K562 (cell line): Measurements from ENCODE around the gene INO80E. TPM values are rescaled to one million over a fixed set of nuclear protein-coding genes. Genes with fewer than 3 reads are reported as not detected.
"Not testable (repeated sequence)": the region's sequence is repeated elsewhere in the genome, so short reads cannot be mapped to it uniquely, and the experiment has no call there.

Experiments
- ATAC-seq: fragments of 200-7000 bp; cut with Tn5 transposase; 3 replicates; pipeline ENCODE4 v1.9.1; 2020; ENCODE audit warnings: moderate library complexity
- BruUV-seq: library from RNA; stranded (reverse); fragments of 400-500 nt; replicated peaks from 2 replicates; lab custom pipeline; 2021; lab: Mats Ljungman, UMichigan
- CTCF ChIA-PET: fragments of 300-600 bp; formaldehyde crosslinking; extraction: SDS; loops from one replicate; lab custom pipeline; 2021; ENCODE audit warnings: low intra/inter-chr PET ratio; lab: Yijun Ruan, JAX
- POLR2A ChIA-PET: fragments of 300-600, 350-650 bp; sonication (Branson Sonifier 250); formaldehyde crosslinking; extraction: SDS; loops from one replicate; lab custom pipeline; 2021; ENCODE audit warnings: antibody characterized with exemption, inconsistent platforms; lab: Yijun Ruan, JAX
- DNase-seq, 4 experiments: peaks; one replicate each; pipeline versions ENCODE4 v3.0.0 to v3.0.0-alpha.2; 2011 to 2018; ENCODE audit warnings: low spot score in 3 of 4, mixed read lengths in 3 of 4; ENCODE audit errors: extremely low read depth in 1 of 4
- FAIRE-seq: peaks from 2 replicates; lab custom pipeline; 2011; peaks lifted over from hg19 to GRCh38; lab: Jason Lieb, UNC
- H2AFZ ChIP-seq: 2 replicates; pipeline ENCODE4 v1.6.0; 2011; ENCODE audit warnings: low read depth, low read length, control low read depth, inconsistent platforms
- H3K27ac ChIP-seq: fragments of 200-600 bp; 3 replicates; pipeline ENCODE4 v1.8.0; 2011; ENCODE audit warnings: low read depth, mild to moderate bottlenecking, control low read depth, inconsistent platforms, low read length, moderate library complexity, mixed read lengths; ENCODE audit errors: extremely low read depth
- H3K27me3 ChIP-seq, 2 experiments: fragments of 300-600 bp in 1 of 2; 2 replicates in 1 of 2; 3 replicates in 1 of 2; pipeline versions ENCODE4 v1.6.0 to v1.8.0; 2011; ENCODE audit warnings: inconsistent platforms in 2 of 2, low read length in 2 of 2, mild to moderate bottlenecking in 1 of 2, mixed read lengths in 1 of 2, moderate library complexity in 1 of 2; ENCODE audit not compliant: control insufficient read depth in 2 of 2, insufficient read depth in 2 of 2
- H3K36me3 ChIP-seq: fragments of 300-600 bp; 3 replicates; pipeline ENCODE4 v1.8.0; 2011; ENCODE audit warnings: mild to moderate bottlenecking, low read length, inconsistent platforms; ENCODE audit not compliant: control insufficient read depth, insufficient read depth
- H3K4me1 ChIP-seq, 2 experiments: fragments of 200-600 bp in 1 of 2; replicated peaks in 1 of 2; 2 replicates in 1 of 2; 3 replicates in 1 of 2; pipeline versions ENCODE4 v1.5.1 to v1.8.0; 2011; ENCODE audit warnings: inconsistent platforms in 2 of 2, low read length in 2 of 2, mild to moderate bottlenecking in 1 of 2, mixed read lengths in 1 of 2, moderate library complexity in 1 of 2; ENCODE audit not compliant: control insufficient read depth in 2 of 2, insufficient read depth in 2 of 2
- H3K4me2 ChIP-seq: 2 replicates; pipeline ENCODE4 v1.6.1; 2011; ENCODE audit warnings: low read length, control low read depth, inconsistent platforms, mixed read lengths; ENCODE audit not compliant: insufficient read depth
- H3K4me3 ChIP-seq: fragments of 200-600 bp; sonication (generic), shearing (Covaris generic); 2 replicates; pipeline ENCODE4 v1.5.1; 2016; ENCODE audit warnings: control low read depth, inconsistent platforms
- H3K79me2 ChIP-seq: fragments of 200-600 bp; 3 replicates; pipeline ENCODE4 v1.8.0; 2011; ENCODE audit warnings: low read length, inconsistent platforms; ENCODE audit not compliant: control insufficient read depth, insufficient read depth
- H3K9ac ChIP-seq, 2 experiments: 2 replicates each; pipeline versions ENCODE4 v1.6.0 to v1.6.1; 2011; ENCODE audit warnings: low read depth in 2 of 2, low read length in 2 of 2, control low read depth in 1 of 2, inconsistent platforms in 1 of 2, mild to moderate bottlenecking in 1 of 2, mixed read lengths in 1 of 2; ENCODE audit not compliant: insufficient read depth in 1 of 2
- H3K9me1 ChIP-seq: one replicate; pipeline ENCODE4 v1.6.0; 2011; ENCODE audit warnings: inconsistent platforms, mild to moderate bottlenecking, low read length, moderate library complexity; ENCODE audit not compliant: control insufficient read depth, insufficient read depth
- H3K9me3 ChIP-seq: replicated peaks from 2 replicates; pipeline ENCODE4 v1.5.1; 2011; ENCODE audit warnings: low read depth, low read length, inconsistent platforms; ENCODE audit not compliant: control insufficient read depth, insufficient read depth
- H4K20me1 ChIP-seq: replicated peaks from 2 replicates; pipeline ENCODE4 v1.6.1; 2011; ENCODE audit warnings: low read length, inconsistent platforms, mixed read lengths; ENCODE audit not compliant: control insufficient read depth, insufficient read depth
- FOXP1 ChIP-seq: sonication (generic); formaldehyde crosslinking; IDR thresholded peaks from 2 replicates; pipeline ENCODE4 v1.8.0; 2022; ENCODE audit warnings: mild to moderate bottlenecking, missing genetic modification reagents
- ZSCAN32 ChIP-seq: fragments of 450-650 bp; formaldehyde crosslinking; IDR thresholded peaks from 2 replicates; pipeline ENCODE4 v1.4.0; 2020; ENCODE audit warnings: mild to moderate bottlenecking, moderate library complexity
- WGBS: fragments of 100-300 bp; shearing (Covaris generic); methylation state at CpG from one replicate; pipeline ENCODE4 v1.1.6; 2016; ENCODE audit warnings: low coverage, mixed read lengths; ENCODE audit not compliant: insufficient coverage; ENCODE audit errors: missing lambda C conversion rate; 5-methylcytosine and 5-hydroxymethylcytosine counted together
- in situ Hi-C: fragments of 300-500 bp; cut with MboI; formaldehyde crosslinking; loops from 4 replicates; pipeline ENCODE4 v1.15.0; 2018; ENCODE audit warnings: inconsistent platforms, mixed read lengths
- intact Hi-C: fragments of 100-400 bp; cut with micrococcal nuclease; formaldehyde crosslinking; loops from 2 replicates; pipeline ENCODE4 v1.14.2; 2022
- polyA plus RNA-seq, 8 experiments: library from polyadenylated mRNA; depleted of rRNA in 4 of 8; stranded (reverse) in 5 of 8; unstranded in 3 of 8; fragments of >200 nt; fragmentation: Nextera tagmentation in 2 of 8; fragmentation: Illumina TruSeq in 1 of 8; extraction: Ambion mirVana in 2 of 8; extraction: Trizol in 1 of 8; gene quantifications; 2 replicates each; pipeline versions ENCODE4 v1.2.1 to v1.2.3, GENCODE V29; 2011 to 2014; ENCODE audit warnings: inconsistent platforms in 1 of 8, missing spikeins in 1 of 8
- total RNA-seq, 7 experiments: library from RNA; depleted of rRNA in 6 of 7; stranded (reverse); fragments of >200 nt in 6 of 7; fragmentation: Illumina TruSeq in 2 of 7; extraction: Trizol in 2 of 7; gene quantifications; 2 replicates each; pipeline versions ENCODE4 v1.2.1 to v1.2.3, GENCODE V29; 2011 to 2021; ENCODE audit warnings: low replicate concordance in 1 of 7
- TF ChIP-seq, protein P1 (sequence below), 2 experiments: fragments of 450-650 bp; IDR thresholded peaks; 2 replicates each; pipeline ENCODE4 v1.6.1; 2016

Gene INO80E
- total and polyA plus RNA-seq, 9 of the 15 experiments (the other 6 are each of a cell fraction or from before 2014, with no cell fraction given) = 0.31 to 102 (median 49.3) TPM

DNA sequence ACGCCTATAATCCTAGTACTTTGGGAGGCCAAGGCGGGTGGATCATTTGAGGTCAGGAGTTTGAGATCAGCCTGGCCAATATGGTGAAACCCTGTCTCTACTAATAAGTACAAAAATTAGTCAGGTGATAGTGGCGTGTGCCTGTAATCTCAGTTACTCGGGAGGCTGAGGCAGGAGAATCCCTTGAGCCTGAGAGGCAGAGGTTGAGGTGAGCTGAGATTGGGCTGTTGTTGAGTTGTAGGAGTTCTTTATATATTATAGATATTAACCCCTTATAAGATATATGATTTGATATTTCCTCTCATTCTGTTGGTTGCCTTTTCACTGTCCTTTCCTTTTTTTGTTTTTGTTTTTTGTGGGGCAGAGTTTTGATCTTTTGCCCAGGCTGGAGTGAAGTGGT lies 36.2 kb upstream of the INO80E start:
- POLR2A ChIA-PET = interaction anchor here (0.6 kb wide), 1 partner anchor 27 kb away, joined by 4 read pairs; no protein-coding TSS in a partner anchor
- in situ Hi-C loops = not testable (repeated sequence)

DNA sequence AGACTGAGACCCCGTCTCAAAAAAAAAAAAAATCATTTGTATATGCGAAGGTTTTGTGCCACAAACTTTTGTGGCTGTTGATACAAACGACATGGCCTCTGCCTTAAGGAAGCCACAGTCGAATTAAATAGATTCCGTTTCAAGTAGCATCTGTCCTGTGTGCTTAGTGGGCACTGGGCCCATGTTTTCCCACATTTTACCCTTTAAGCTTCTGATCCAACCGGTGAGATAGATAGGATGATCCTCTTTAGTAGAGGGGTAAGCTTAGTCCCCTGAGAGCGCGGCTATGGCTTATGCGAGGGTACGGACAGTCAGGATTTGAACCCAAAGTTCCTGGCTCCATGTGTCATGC lies 34.9 kb upstream of the INO80E start:
- H3K4me2 ChIP-seq = peak overlapping the region; percentile 87
- CTCF ChIA-PET = interaction anchor here (0.6 kb wide), 1 partner anchor 260 kb away, joined by 4 read pairs; no protein-coding TSS in a partner anchor
- peak overlapping the region; percentile 86 to 95; a peak in 3 of 4 replicates for H3K9ac ChIP-seq
- no peaks in the 10 kb centered on the region for H4K20me1 ChIP-seq
- in situ Hi-C loops = no loop called here
- peak overlapping the region; percentile 85 for H3K27ac ChIP-seq
- TF ChIP-seq ZSCAN32 = no peak
- TF ChIP-seq, protein P1, sequence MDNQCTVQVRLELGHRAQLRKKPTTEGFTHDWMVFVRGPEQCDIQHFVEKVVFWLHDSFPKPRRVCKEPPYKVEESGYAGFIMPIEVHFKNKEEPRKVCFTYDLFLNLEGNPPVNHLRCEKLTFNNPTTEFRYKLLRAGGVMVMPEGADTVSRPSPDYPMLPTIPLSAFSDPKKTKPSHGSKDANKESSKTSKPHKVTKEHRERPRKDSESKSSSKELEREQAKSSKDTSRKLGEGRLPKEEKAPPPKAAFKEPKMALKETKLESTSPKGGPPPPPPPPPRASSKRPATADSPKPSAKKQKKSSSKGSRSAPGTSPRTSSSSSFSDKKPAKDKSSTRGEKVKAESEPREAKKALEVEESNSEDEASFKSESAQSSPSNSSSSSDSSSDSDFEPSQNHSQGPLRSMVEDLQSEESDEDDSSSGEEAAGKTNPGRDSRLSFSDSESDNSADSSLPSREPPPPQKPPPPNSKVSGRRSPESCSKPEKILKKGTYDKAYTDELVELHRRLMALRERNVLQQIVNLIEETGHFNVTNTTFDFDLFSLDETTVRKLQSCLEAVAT (IDR thresholded peaks at IDR 0.05) = 0 out of 4 replicates have a peak, but pooled peaks of 1 of the 2 experiments have one; percentile 6
- 0 out of 2 replicates have a peak, but pooled peaks have one; percentile 27 for TF ChIP-seq FOXP1
- no peaks in the 10 kb centered on the region for H3K9me1 ChIP-seq
- DNase-seq (no peak), FAIRE-seq (no peak), ATAC-seq (no peak)
- no TSS peak for BruUV-seq
- H3K4me3 ChIP-seq = peak overlapping the region; percentile 69
- H3K79me2 ChIP-seq = peaks cover 7% of the 10 kb centered on the region; the same call in 2 of the 3 replicates
- H2AFZ ChIP-seq = peak overlapping the region; percentile 100
- no peaks in the 10 kb centered on the region; the same call in 1 of the 2 replicates for H3K9me3 ChIP-seq
- no peaks in the 10 kb centered on the region for H3K27me3 ChIP-seq
- peaks cover 7% of the 10 kb centered on the region; the same call in 2 of the 3 replicates for H3K36me3 ChIP-seq
- WGBS = 72% methylated on average over 10 of the region's 10 CpGs
- POLR2A ChIA-PET = interaction anchor here (0.6 to 3.3 kb wide), 8 partner anchors 13 to 211 kb away, joined by 3 to 18 read pairs (median 4); partner anchors contain the start of gene TAOK2
- H3K4me1 ChIP-seq = peaks cover 12 to 20% of the 10 kb centered on the region in 2 experiments; a peak in 4 of 5 replicates
- intact Hi-C loops = loop anchor here (5.0 kb wide), 1 partner anchor 34 kb away; the partner anchor contains the start of gene KCTD13

More for the DNA sequence above, 36.2 kb upstream of the INO80E start:
- H3K9me3 ChIP-seq, H4K20me1 ChIP-seq, DNase-seq, CTCF ChIA-PET, H3K27me3 ChIP-seq, H3K9me1 ChIP-seq, H3K79me2 ChIP-seq, ATAC-seq, H3K36me3 ChIP-seq, H3K4me3 ChIP-seq, H2AFZ ChIP-seq, H3K9ac ChIP-seq, H3K27ac ChIP-seq, H3K4me2 ChIP-seq, FAIRE-seq, BruUV-seq: not testable (repeated sequence)
- peaks cover 12 to 20% of the 10 kb centered on the region in 2 experiments; a peak in 4 of 5 replicates for H3K4me1 ChIP-seq
- intact Hi-C loops = loop anchor here (5.0 kb wide), 1 partner anchor 33 kb away; the partner anchor contains the start of gene KCTD13
- WGBS = 77% methylated on average over 4 of the region's 4 CpGs
